GM15510 (cell line): ENCODE data around the gene OR51G1.
"Not testable (repeated sequence)": the region's sequence is repeated elsewhere in the genome, so short reads cannot be mapped to it uniquely, and the experiment has no call there.

Experiments
- POLR2A ChIP-seq: IDR thresholded peaks from 3 replicates; pipeline ENCODE4 v1.6.1; 2011; ENCODE audit warnings: borderline replicate concordance; ENCODE audit not compliant: insufficient read length; ENCODE audit errors: extremely low read depth

Gene OR51G1

GRCh38 chr11:4924239-4924638 is at the start of gene OR51G1:
TSS of gene OR51G1 (minus strand) at chr11:4924339. CDS start at chr11:4924339, 0 bp downstream.
- no peak for TF ChIP-seq POLR2A

- TF ChIP-seq POLR2A: no peak
Measured at GRCh38 chr11:4962816-4963215, 38.7 kb upstream of the OR51G1 start.

- TF ChIP-seq POLR2A: no peak
Measured at GRCh38 chr11:4960877-4961276, 36.7 kb upstream of the OR51G1 start.

GRCh38 chr11:4957396-4957795 is 33.3 kb upstream of the OR51G1 start:
- TF ChIP-seq POLR2A: no peak

- TF ChIP-seq POLR2A: not testable (repeated sequence)
Measured at GRCh38 chr11:4955613-4956012, 31.5 kb upstream of the OR51G1 start, which contains the start of gene OR51A2. TSS of gene OR51A2 (minus strand) at chr11:4955713. CDS start at chr11:4955713, 0 bp downstream.

GRCh38 chr11:4947505-4947904 is 23.4 kb upstream of the OR51G1 start, which contains the start of gene OR51A4:
TSS of gene OR51A4 (minus strand) at chr11:4947605. CDS start at chr11:4947100, 505 bp downstream.
- no peak for TF ChIP-seq POLR2A

- TF ChIP-seq POLR2A: no peak
Measured at GRCh38 chr11:4936745-4937144, 12.6 kb upstream of the OR51G1 start.

GRCh38 chr11:4932751-4933150 is 8.6 kb upstream of the OR51G1 start:
- no peak for TF ChIP-seq POLR2A

GRCh38 chr11:4926608-4927007 is 2.5 kb upstream of the OR51G1 start:
- TF ChIP-seq POLR2A: no peak

- TF ChIP-seq POLR2A: no peak
Measured at GRCh38 chr11:4922304-4922703, 1.8 kb downstream of the OR51G1 start.

- TF ChIP-seq POLR2A: no peak
Measured at GRCh38 chr11:4921796-4922195, 2.3 kb downstream of the OR51G1 start.

GRCh38 chr11:4919250-4919649 is 4.9 kb downstream of the OR51G1 start, which contains the start of gene OR51G2:
TSS of gene OR51G2 (minus strand) at chr11:4919350. CDS start at chr11:4915663, 3,687 bp downstream.
- no peak for TF ChIP-seq POLR2A

GRCh38 chr11:4916581-4916980 is 7.6 kb downstream of the OR51G1 start:
- no peak for TF ChIP-seq POLR2A

- no peak for TF ChIP-seq POLR2A
Measured at GRCh38 chr11:4903484-4903883, 20.7 kb downstream of the OR51G1 start, which contains the start of gene OR51A7. TSS of gene OR51A7 (plus strand) at chr11:4903783. CDS start at chr11:4907370, 3,587 bp downstream.

- TF ChIP-seq POLR2A: no peak
Measured at GRCh38 chr11:4891996-4892640, 32.0 kb downstream of the OR51G1 start.

GRCh38 chr11:4890279-4890678 is 33.9 kb downstream of the OR51G1 start:
- TF ChIP-seq POLR2A: no peak
